Right lobe of liver (tissue), 4 donors: ENCODE data around the gene ZSWIM5.

Experiments
- POLR2A ChIP-seq: fragments of 450-650 bp; IDR thresholded peaks from one replicate; pipeline ENCODE4 v1.6.1; 2017; ENCODE audit warnings: antibody characterized with exemption, mild to moderate bottlenecking
- TF ChIP-seq, protein P1 (sequence below), 4 donors: fragments of 200-600 bp in 3 of 4; fragments of 450-650 bp in 1 of 4; IDR thresholded peaks; one replicate each; pipeline versions ENCODE4 v1.5.1 to v1.8.0; 2016 to 2022; ENCODE audit warnings: antibody characterized with exemption in 4 of 4, mild to moderate bottlenecking in 2 of 4
- donor health status: DM: no; HTN: no; CAD: no.
- donor health status: DM: no; HTN: no; CAD: no.
- donor health status: DM: no; HTN: yes; CAD: no.

DNA sequence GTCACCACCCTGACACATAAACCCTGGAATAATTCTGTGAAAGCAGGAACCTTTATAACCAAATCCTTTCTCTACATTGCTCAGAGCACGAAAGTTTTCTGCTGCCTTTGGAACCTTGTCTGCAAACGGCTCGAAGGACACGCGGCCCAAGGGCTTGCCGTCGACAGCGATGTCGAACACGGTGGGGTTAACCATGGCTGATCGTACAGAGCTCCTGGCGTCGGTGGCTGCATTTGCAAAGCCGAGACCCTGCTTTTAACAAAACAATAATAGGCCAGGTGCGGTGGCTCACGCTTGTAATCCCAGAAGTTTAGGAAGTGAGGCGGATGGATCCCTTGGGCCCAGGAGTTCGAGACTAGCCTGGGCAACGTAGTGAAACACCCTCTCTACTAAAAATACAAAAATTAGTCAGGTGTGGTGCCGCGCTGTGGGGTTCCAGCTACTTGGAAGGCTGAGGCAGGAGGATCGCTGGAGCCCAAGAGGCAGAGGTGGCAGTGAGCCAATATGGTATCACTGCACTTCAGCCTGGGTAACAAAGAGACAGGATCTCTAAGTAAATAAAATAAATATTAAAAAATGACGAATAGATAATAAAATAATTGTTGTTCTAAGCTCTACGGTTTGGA, 217.8 kb downstream of the ZSWIM5 start:
- TF ChIP-seq, protein P1, sequence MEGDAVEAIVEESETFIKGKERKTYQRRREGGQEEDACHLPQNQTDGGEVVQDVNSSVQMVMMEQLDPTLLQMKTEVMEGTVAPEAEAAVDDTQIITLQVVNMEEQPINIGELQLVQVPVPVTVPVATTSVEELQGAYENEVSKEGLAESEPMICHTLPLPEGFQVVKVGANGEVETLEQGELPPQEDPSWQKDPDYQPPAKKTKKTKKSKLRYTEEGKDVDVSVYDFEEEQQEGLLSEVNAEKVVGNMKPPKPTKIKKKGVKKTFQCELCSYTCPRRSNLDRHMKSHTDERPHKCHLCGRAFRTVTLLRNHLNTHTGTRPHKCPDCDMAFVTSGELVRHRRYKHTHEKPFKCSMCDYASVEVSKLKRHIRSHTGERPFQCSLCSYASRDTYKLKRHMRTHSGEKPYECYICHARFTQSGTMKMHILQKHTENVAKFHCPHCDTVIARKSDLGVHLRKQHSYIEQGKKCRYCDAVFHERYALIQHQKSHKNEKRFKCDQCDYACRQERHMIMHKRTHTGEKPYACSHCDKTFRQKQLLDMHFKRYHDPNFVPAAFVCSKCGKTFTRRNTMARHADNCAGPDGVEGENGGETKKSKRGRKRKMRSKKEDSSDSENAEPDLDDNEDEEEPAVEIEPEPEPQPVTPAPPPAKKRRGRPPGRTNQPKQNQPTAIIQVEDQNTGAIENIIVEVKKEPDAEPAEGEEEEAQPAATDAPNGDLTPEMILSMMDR (IDR thresholded peaks at IDR 0.05): no peak
- TF ChIP-seq POLR2A: no peak
